Tibial nerve (tissue), 4 donors: Measurements from ENCODE around the gene YJEFN3. TPM values are rescaled to one million over a fixed set of nuclear protein-coding genes. Genes with fewer than 3 reads are reported as not detected.

ENCODE experiments used
- DNase-seq, 2 donors: peaks; one replicate each; pipeline ENCODE4 v3.0.0-alpha.2; 2019; ENCODE audit warnings: low spot score in 2 of 2
- H3K27ac ChIP-seq, 4 donors: fragments of 200-600 bp; sonication (generic) in 3 of 4; one replicate each; pipeline ENCODE4 v1.5.1; 2017 to 2019; ENCODE audit warnings: mild to moderate bottlenecking in 1 of 4
- H3K27me3 ChIP-seq, 2 donors: fragments of 200-600 bp; sonication (generic) in 1 of 2; one replicate each; pipeline versions ENCODE4 v1.5.1 to v1.6.0; 2017 to 2019
- H3K36me3 ChIP-seq, 3 donors: fragments of 200-600 bp; sonication (generic); one replicate each; pipeline ENCODE4 v1.5.1; 2018 to 2019
- H3K4me1 ChIP-seq, 4 donors: fragments of 200-600 bp; sonication (generic) in 3 of 4; one replicate each; pipeline ENCODE4 v1.5.1; 2017 to 2019
- H3K4me3 ChIP-seq, 4 donors: fragments of 200-600 bp; sonication (generic) in 3 of 4; one replicate each; pipeline ENCODE4 v1.5.1; 2017 to 2019; ENCODE audit warnings: mild to moderate bottlenecking in 1 of 4, moderate library complexity in 1 of 4
- H3K9me3 ChIP-seq, 4 donors: fragments of 200-600 bp; sonication (generic) in 3 of 4; one replicate each; pipeline ENCODE4 v1.5.1; 2017 to 2019
- CTCF ChIP-seq, 5 experiments: fragments of 200-600 bp in 3 of 5; fragments of 450-650 bp in 2 of 5; sonication (generic) in 3 of 5; IDR thresholded peaks; one replicate each; pipeline ENCODE4 v1.5.1; 2016 to 2019; ENCODE audit warnings: antibody characterized with exemption in 5 of 5, mild to moderate bottlenecking in 3 of 5, moderate library complexity in 2 of 5
- EP300 ChIP-seq, 2 donors: sonication (generic); formaldehyde crosslinking; IDR thresholded peaks; one replicate each; pipeline ENCODE4 v1.6.1; 2017; ENCODE audit warnings: antibody characterized with exemption in 2 of 2, mild to moderate bottlenecking in 1 of 2
- POLR2A ChIP-seq, 2 donors: fragments of 450-650 bp; IDR thresholded peaks; one replicate each; pipeline ENCODE4 v1.6.1; 2017; ENCODE audit warnings: antibody characterized with exemption in 2 of 2, mild to moderate bottlenecking in 2 of 2, moderate library complexity in 2 of 2
- WGBS, 2 donors: methylation state at CpG; one replicate each; pipeline ENCODE4 v1.1.5; 2018; 5-methylcytosine and 5-hydroxymethylcytosine counted together
- total RNA-seq, 4 donors: library from RNA; depleted of rRNA; stranded (reverse); fragments of >200 nt; gene quantifications; one replicate each; pipeline ENCODE4 v1.1.0, GENCODE V29; 2016

Gene YJEFN3
- total RNA-seq, 4 donors from 2014 or later: 4.2 to 9.4 (median 5.7) TPM

GRCh38 chr19:19489804-19490204 lies 38.9 kb upstream of the YJEFN3 start:
- no peak for DNase-seq
- TF ChIP-seq POLR2A (IDR thresholded peaks at IDR 0.05) (no peak), CTCF (IDR thresholded peaks at IDR 0.05) (no peak), EP300 (IDR thresholded peaks at IDR 0.05) (no peak)
- H3K36me3 ChIP-seq: peaks cover 0 to 34% (median 10%) of the 10 kb centered on the region in 3 donors
- peak overlapping the region; percentile 63 to 85 (median 84) for H3K27ac ChIP-seq
- H3K27me3 ChIP-seq: no peaks in the 10 kb centered on the region
- H3K4me3 ChIP-seq: no peak overlapping the region
- peaks cover 0 to 59% (median 30%) of the 10 kb centered on the region in 4 donors for H3K4me1 ChIP-seq
- 54 to 67% methylated on average over 8 to 9 of the region's 9 CpGs for WGBS, 2 donors
- no peaks in the 10 kb centered on the region for H3K9me3 ChIP-seq

GRCh38 chr19:19490214-19490968 lies 38.3 kb upstream of the YJEFN3 start:
- Histone ChIP-seq H3K27ac (peak overlapping the region; percentile 63 to 85 (median 84)), H3K9me3 (no peaks in the 10 kb centered on the region), H3K36me3 (peaks cover 0 to 38% (median 10%) of the 10 kb centered on the region in 3 donors), H3K4me1 (peaks cover 0 to 53% (median 30%) of the 10 kb centered on the region in 4 donors), H3K4me3 (no peak overlapping the region), H3K27me3 (no peaks in the 10 kb centered on the region)
- TF ChIP-seq EP300 (IDR thresholded peaks at IDR 0.05) (no peak), POLR2A (IDR thresholded peaks at IDR 0.05) (no peak), CTCF (IDR thresholded peaks at IDR 0.05) (peak; percentile 74 to 91 (median 83))
- DNase-seq: peak; percentile 67 to 91
- WGBS, 2 donors: 25 to 27% methylated on average over 15 to 20 of the region's 20 CpGs

GRCh38 chr19:19491321-19492025 lies 37.2 kb upstream of the YJEFN3 start:
- WGBS, 2 donors: 84 to 85% methylated on average over 13 to 15 of the region's 15 CpGs
- H3K36me3 ChIP-seq: peaks cover 0 to 48% (median 17%) of the 10 kb centered on the region in 3 donors
- no peaks in the 10 kb centered on the region for H3K27me3 ChIP-seq
- no peak overlapping the region for H3K27ac ChIP-seq
- DNase-seq: no peak
- H3K9me3 ChIP-seq: no peaks in the 10 kb centered on the region
- H3K4me1 ChIP-seq: peaks cover 0 to 51% (median 30%) of the 10 kb centered on the region in 4 donors
- TF ChIP-seq POLR2A (IDR thresholded peaks at IDR 0.05) (no peak), CTCF (IDR thresholded peaks at IDR 0.05) (no peak), EP300 (IDR thresholded peaks at IDR 0.05) (no peak)
- H3K4me3 ChIP-seq: no peak overlapping the region

GRCh38 chr19:19492026-19492610 lies 36.6 kb upstream of the YJEFN3 start:
- Histone ChIP-seq H3K27ac (no peak overlapping the region), H3K4me1 (peaks cover 0 to 46% (median 30%) of the 10 kb centered on the region in 4 donors), H3K27me3 (no peaks in the 10 kb centered on the region), H3K4me3 (no peak overlapping the region), H3K9me3 (no peaks in the 10 kb centered on the region), H3K36me3 (peaks cover 0 to 54% (median 24%) of the 10 kb centered on the region in 3 donors)
- no peak for DNase-seq
- TF ChIP-seq CTCF (IDR thresholded peaks at IDR 0.05) (no peak), POLR2A (IDR thresholded peaks at IDR 0.05) (no peak), EP300 (IDR thresholded peaks at IDR 0.05) (no peak)
- WGBS, 2 donors: 85 to 94% methylated on average over 19 of the region's 21 CpGs
